ENCODE measurements around the gene TAF6. TPM values are rescaled to one million over a fixed set of nuclear protein-coding genes. Genes with fewer than 3 reads are reported as not detected.

The TAF6 gene
- total RNA-seq, 1 experiment from 2014 or later, result 87.1 TPM

DNA sequence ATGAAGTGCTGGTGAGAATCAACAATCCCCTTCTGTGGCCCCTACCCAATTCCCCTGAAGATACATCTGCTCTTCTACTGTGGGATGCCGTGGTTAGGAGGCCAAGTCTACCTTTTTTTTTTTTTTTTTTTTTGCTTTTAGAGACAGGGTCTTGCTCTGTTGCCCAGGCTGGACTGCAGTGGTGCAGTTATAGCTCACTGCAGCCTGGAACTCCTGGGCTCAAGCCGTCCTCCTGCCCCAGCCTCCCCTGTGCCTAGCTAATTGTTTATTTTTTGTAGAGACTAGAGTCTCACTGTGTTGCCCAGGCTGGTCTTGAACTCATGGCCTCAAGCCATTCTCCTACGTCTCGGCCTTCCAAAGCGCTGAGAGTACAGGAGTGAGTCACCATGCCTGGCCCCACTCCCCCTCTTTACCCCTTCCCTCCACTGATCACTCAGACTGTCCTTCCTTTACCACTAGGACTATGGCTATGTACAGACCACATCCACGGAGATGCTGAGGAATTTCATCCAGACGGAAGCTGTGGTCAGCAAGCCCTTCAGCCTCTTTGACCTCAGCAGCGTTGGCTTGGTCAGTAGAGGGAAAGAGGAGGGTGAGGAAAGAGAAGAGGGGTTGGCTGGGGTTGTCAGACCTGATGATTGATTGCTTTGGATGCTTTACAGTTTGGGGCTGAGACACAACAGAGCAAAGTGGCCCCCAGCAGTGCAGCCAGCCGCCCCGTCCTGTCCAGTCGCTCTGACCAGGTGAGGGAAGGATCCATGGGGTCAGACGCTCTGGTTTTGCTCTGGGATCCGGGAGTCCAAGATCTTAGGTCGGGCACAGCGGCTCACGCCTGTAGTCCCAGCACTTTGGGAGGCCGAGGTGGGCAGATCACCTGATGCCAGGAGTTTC, 16.0 kb downstream of the TAF6 start:
- TF ChIP-seq, protein P1, sequence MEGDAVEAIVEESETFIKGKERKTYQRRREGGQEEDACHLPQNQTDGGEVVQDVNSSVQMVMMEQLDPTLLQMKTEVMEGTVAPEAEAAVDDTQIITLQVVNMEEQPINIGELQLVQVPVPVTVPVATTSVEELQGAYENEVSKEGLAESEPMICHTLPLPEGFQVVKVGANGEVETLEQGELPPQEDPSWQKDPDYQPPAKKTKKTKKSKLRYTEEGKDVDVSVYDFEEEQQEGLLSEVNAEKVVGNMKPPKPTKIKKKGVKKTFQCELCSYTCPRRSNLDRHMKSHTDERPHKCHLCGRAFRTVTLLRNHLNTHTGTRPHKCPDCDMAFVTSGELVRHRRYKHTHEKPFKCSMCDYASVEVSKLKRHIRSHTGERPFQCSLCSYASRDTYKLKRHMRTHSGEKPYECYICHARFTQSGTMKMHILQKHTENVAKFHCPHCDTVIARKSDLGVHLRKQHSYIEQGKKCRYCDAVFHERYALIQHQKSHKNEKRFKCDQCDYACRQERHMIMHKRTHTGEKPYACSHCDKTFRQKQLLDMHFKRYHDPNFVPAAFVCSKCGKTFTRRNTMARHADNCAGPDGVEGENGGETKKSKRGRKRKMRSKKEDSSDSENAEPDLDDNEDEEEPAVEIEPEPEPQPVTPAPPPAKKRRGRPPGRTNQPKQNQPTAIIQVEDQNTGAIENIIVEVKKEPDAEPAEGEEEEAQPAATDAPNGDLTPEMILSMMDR (conservative IDR thresholded peaks at IDR 0.05), result no peak
- no peak overlapping the region for H4K5ac ChIP-seq (ENCODE audit: insufficient read length, low read depth, low read length)
- H2BK120ac ChIP-seq (ENCODE audit: low read depth, low read length, poor library complexity, severe bottlenecking), result no peak overlapping the region
- peak overlapping the region; percentile 93 to 95 for H3K4me3 Mint-ChIP-seq
- H3K27me3 Mint-ChIP-seq (ENCODE audit: low read depth), result no peaks in the 10 kb centered on the region; the same call in 1 of the 2 replicates
- H3K9ac ChIP-seq (ENCODE audit: extremely low read depth, insufficient read length, low read length), result no peak overlapping the region
- H3T11ph ChIP-seq (ENCODE audit: low read length), result no peak overlapping the region
- no peak overlapping the region for H3K4ac ChIP-seq (ENCODE audit: low read depth, low read length)
- H3K56ac ChIP-seq (ENCODE audit: insufficient read length, low read depth, low read length), result no peak overlapping the region
- no peaks in the 10 kb centered on the region for H3K4me1 ChIP-seq (ENCODE audit: insufficient read depth, low read length)
- WGBS (ENCODE audit: extremely low coverage, insufficient read length, low lambda C conversion rate), result no CpG with 5 or more reads among the region's 17 CpGs
- H3K79me1 ChIP-seq (ENCODE audit: insufficient read depth, low read depth, low read length, poor library complexity, severe bottlenecking), result peaks cover 3% of the 10 kb centered on the region
- H2BK20ac ChIP-seq (ENCODE audit: low read depth, low read length, poor library complexity, severe bottlenecking), result no peak overlapping the region
- H3K9me3 Mint-ChIP-seq, result peaks cover 0 to 3% of the 10 kb centered on the region in 2 experiments; a peak in 1 of 5 replicates
- no peak overlapping the region for H4K91ac ChIP-seq (ENCODE audit: insufficient read length, low read depth, low read length)
- H4K20me1 ChIP-seq (ENCODE audit: control insufficient read depth, insufficient read depth, insufficient read length), result no peaks in the 10 kb centered on the region
- no peak overlapping the region for H3K18ac ChIP-seq (ENCODE audit: insufficient read length, low read depth, low read length)
- no peak overlapping the region for H3K14ac ChIP-seq (ENCODE audit: insufficient read depth, low read length)
- H3K23ac ChIP-seq (ENCODE audit: insufficient read length, low read depth, low read length), result no peak overlapping the region
- peaks cover 5% of the 10 kb centered on the region; the same call in 1 of the 2 replicates for H3K79me2 ChIP-seq (ENCODE audit: insufficient read depth, low read length)
- peak overlapping the region in 2 of 3 experiments; percentile 37 to 93; a peak in 2 of 7 replicates for H3K27ac Mint-ChIP-seq
- H3K23me2 ChIP-seq (ENCODE audit: insufficient read length, low read depth, low read length, poor library complexity, severe bottlenecking), result no peaks in the 10 kb centered on the region
- H2AK5ac ChIP-seq (ENCODE audit: insufficient read length, low read length), result no peak overlapping the region
- H2BK12ac ChIP-seq (ENCODE audit: insufficient read length, low read depth, low read length), result no peak overlapping the region
- no peak overlapping the region for H3K27ac ChIP-seq (ENCODE audit: insufficient read length, low read depth, low read length)
- peak overlapping the region; percentile 52 for H3K4me2 ChIP-seq (ENCODE audit: insufficient read depth, insufficient read length, low read length)
- H3K27me3 ChIP-seq (ENCODE audit: insufficient read depth, low read length), result no peaks in the 10 kb centered on the region
- no peak overlapping the region for H2BK15ac ChIP-seq (ENCODE audit: low read depth, low read length)
- H2AFZ ChIP-seq (ENCODE audit: low read length), result no peak overlapping the region
- H3K4me1 Mint-ChIP-seq, result peaks cover 20 to 26% of the 10 kb centered on the region in 2 experiments
- peaks cover 48 to 72% (median 64%) of the 10 kb centered on the region in 3 experiments for H3K36me3 Mint-ChIP-seq (ENCODE audit: insufficient read depth in 1 of 3, low read depth in 3 of 3)
- H4K8ac ChIP-seq (replicated peaks; ENCODE audit: insufficient read length, low read depth, low read length), result no peak overlapping the region
- no peaks in the 10 kb centered on the region for H3K9me3 ChIP-seq (ENCODE audit: control insufficient read depth, low read depth, low read length)
- H2BK5ac ChIP-seq (ENCODE audit: insufficient read length, low read length), result no peak overlapping the region
- no peak for DNase-seq
